GM21576 (cell line): ENCODE results near the gene MRPS7.
"Not testable (repeated sequence)": the region's sequence is repeated elsewhere in the genome, so short reads cannot be mapped to it uniquely, and the experiment has no call there.

Experiments used
- ATAC-seq: cut with Tn5 transposase; IDR thresholded peaks from one replicate; pipeline ENCODE4 v1.9.1; 2021; ENCODE audit warnings: mild to moderate bottlenecking, moderate library complexity; ENCODE audit not compliant: unreplicated experiment

MRPS7 gene

GRCh38 chr17:75270966-75271232 is 9.2 kb downstream of the MRPS7 start, which contains the start of gene MIF4GD:
Gene MIF4GD (minus strand): TSS chr17:75271231. CDS start chr17:75270195, 1,036 bp downstream.
- ATAC-seq, result no peak

GRCh38 chr17:75271233-75271954 is 9.7 kb downstream of the MRPS7 start:
- ATAC-seq, result peak; percentile 58

- no peak for ATAC-seq
Observed at GRCh38 chr17:75271955-75272847, 10.5 kb downstream of the MRPS7 start.

GRCh38 chr17:75272848-75273184 is 11.1 kb downstream of the MRPS7 start:
- no peak for ATAC-seq

- ATAC-seq, result no peak
Observed at GRCh38 chr17:75273977-75274708, 12.5 kb downstream of the MRPS7 start.

- ATAC-seq, result no peak
Observed at GRCh38 chr17:75277664-75278071, 16.0 kb downstream of the MRPS7 start.

GRCh38 chr17:75280189-75280588 is 18.5 kb downstream of the MRPS7 start:
- ATAC-seq, result not testable (repeated sequence)

GRCh38 chr17:75285123-75285522 is 23.4 kb downstream of the MRPS7 start:
- no peak for ATAC-seq

GRCh38 chr17:75287221-75287620 is 25.5 kb downstream of the MRPS7 start:
- no peak for ATAC-seq

- no peak for ATAC-seq
Observed at GRCh38 chr17:75288359-75288758, 26.7 kb downstream of the MRPS7 start.

GRCh38 chr17:75288770-75289114 is 27.1 kb downstream of the MRPS7 start:
- no peak for ATAC-seq

- peak; percentile 91 for ATAC-seq
Observed at GRCh38 chr17:75289115-75289831, 27.6 kb downstream of the MRPS7 start, which contains the start of gene SLC25A19. Gene SLC25A19 (minus strand): TSS chr17:75289433. CDS start chr17:75286764, 2,669 bp downstream.

GRCh38 chr17:75289832-75290337 is 28.2 kb downstream of the MRPS7 start:
- peak; percentile 29 for ATAC-seq

- ATAC-seq, result not testable (repeated sequence)
Observed at GRCh38 chr17:75292810-75293448, 31.2 kb downstream of the MRPS7 start.

GRCh38 chr17:75295201-75296158 is 33.8 kb downstream of the MRPS7 start:
- ATAC-seq, result peak; percentile 66

GRCh38 chr17:75300280-75300679 is 38.6 kb downstream of the MRPS7 start:
- no peak for ATAC-seq

GRCh38 chr17:75301049-75301448 is 39.4 kb downstream of the MRPS7 start:
- ATAC-seq, result no peak

- ATAC-seq, result no peak
Observed at GRCh38 chr17:75301502-75302206, 40.0 kb downstream of the MRPS7 start.
